B cell (primary cell): Measurements from ENCODE around the gene MPDZ. TPM values are rescaled to one million over a fixed set of nuclear protein-coding genes. Genes with fewer than 3 reads are reported as not detected.

Experiments used
- ATAC-seq: fragments of 200-7000 bp; cut with Tn5 transposase; one replicate; pipeline ENCODE4 v1.10.0; 2021; ENCODE audit warnings: low read depth, mild to moderate bottlenecking, moderate number of reproducible peaks, moderate library complexity
- CTCF ChIA-PET: fragments of 350-600 bp; sonication (Branson Sonifier 250); formaldehyde crosslinking; loops from one replicate; lab custom pipeline; 2021; ENCODE audit warnings: antibody characterized with exemption, inconsistent platforms; lab: Charles Lee
- POLR2A ChIA-PET: fragments of 350-600 bp; sonication (Branson Sonifier 250); formaldehyde crosslinking; loops from one replicate; lab custom pipeline; 2021; ENCODE audit warnings: antibody characterized with exemption; lab: Charles Lee
- DNase-seq: peaks from one replicate; pipeline ENCODE4 v3.0.0; 2013
- H2AFZ ChIP-seq: 2 replicates; pipeline ENCODE4 v1.6.1; 2012; ENCODE audit warnings: mild to moderate bottlenecking, low read depth, low read length; ENCODE audit not compliant: insufficient read depth, poor library complexity, severe bottlenecking
- H3K27ac ChIP-seq, 2 donors: 1 replicate in 1 of 2; 2 replicates in 1 of 2; pipeline ENCODE4 v1.5.1; 2012 to 2013; ENCODE audit warnings: low read length in 2 of 2, mild to moderate bottlenecking in 2 of 2, moderate library complexity in 1 of 2
- H3K27me3 ChIP-seq, 4 experiments: fragments of 200-600 bp in 1 of 4; sonication (generic) in 1 of 4; replicated peaks in 1 of 4; 1 replicate in 2 of 4; 2 replicates in 2 of 4; pipeline versions ENCODE4 v1.6.1 to v1.7.0; 2013 to 2016; ENCODE audit warnings: low read length in 3 of 4, mild to moderate bottlenecking in 2 of 4, mixed read lengths in 1 of 4, moderate library complexity in 1 of 4; ENCODE audit not compliant: insufficient read depth in 4 of 4, control insufficient read depth in 3 of 4; ENCODE audit errors: control extremely low read depth in 1 of 4
- H3K36me3 ChIP-seq, 2 experiments: replicated peaks in 1 of 2; 1 replicate in 1 of 2; 2 replicates in 1 of 2; pipeline versions ENCODE4 v1.6.1 to v1.7.1; 2013; ENCODE audit warnings: low read length in 1 of 2; ENCODE audit not compliant: insufficient read depth in 2 of 2, control insufficient read depth in 1 of 2; ENCODE audit errors: control extremely low read depth in 1 of 2, extremely low read depth in 1 of 2
- H3K4me1 ChIP-seq, 2 donors: fragments of 200-600 bp in 1 of 2; sonication (generic) in 1 of 2; 1 replicate in 1 of 2; 2 replicates in 1 of 2; pipeline versions ENCODE4 v1.5.1 to v1.6.1; 2013 to 2017; ENCODE audit warnings: low read length in 2 of 2; ENCODE audit not compliant: control insufficient read depth in 2 of 2, insufficient read depth in 2 of 2
- H3K4me2 ChIP-seq: replicated peaks from 2 replicates; pipeline ENCODE3; 2012; ENCODE audit warnings: mild to moderate bottlenecking, low read depth, low read length; ENCODE audit not compliant: poor library complexity, severe bottlenecking
- H3K4me3 ChIP-seq, 5 experiments: fragments of 200-600 bp in 1 of 5; sonication (generic) in 1 of 5; 1 replicate in 3 of 5; 2 replicates in 2 of 5; pipeline versions ENCODE4 v1.5.1 to v1.7.0; 2011 to 2016; ENCODE audit warnings: low read length in 4 of 5, mild to moderate bottlenecking in 4 of 5, low read depth in 2 of 5, control low read depth in 1 of 5, moderate library complexity in 1 of 5; ENCODE audit not compliant: insufficient read depth in 1 of 5; ENCODE audit errors: control extremely low read depth in 1 of 5, extremely low read depth in 1 of 5
- H3K79me2 ChIP-seq: fragments of 200-600 bp; sonication (generic); one replicate; pipeline ENCODE4 v1.6.0; 2016; ENCODE audit warnings: low read length; ENCODE audit not compliant: control insufficient read depth, insufficient read depth
- H3K9ac ChIP-seq: fragments of 200-600 bp; sonication (generic); 2 replicates; pipeline ENCODE4 v1.6.1; 2017; ENCODE audit warnings: mild to moderate bottlenecking, low read length, moderate library complexity
- H3K9me3 ChIP-seq, 3 donors: one replicate each; pipeline versions ENCODE4 v1.6.1 to v1.7.1; 2013; ENCODE audit warnings: low read length in 2 of 3; ENCODE audit not compliant: control insufficient read depth in 2 of 3, insufficient read depth in 1 of 3; ENCODE audit errors: control extremely low read depth in 1 of 3
- H4K20me1 ChIP-seq: 2 replicates; pipeline ENCODE4 v1.6.0; 2012; ENCODE audit warnings: mild to moderate bottlenecking, low read length; ENCODE audit not compliant: insufficient read depth, control insufficient read depth, poor library complexity, severe bottlenecking
- H3K27ac Mint-ChIP-seq: one replicate; pipeline ENCODE4 v1.8.0; 2021; ENCODE audit warnings: mixed read lengths
- H3K27me3 Mint-ChIP-seq: one replicate; pipeline ENCODE4 v1.8.0; 2021; ENCODE audit warnings: mixed read lengths
- H3K4me1 Mint-ChIP-seq: one replicate; pipeline ENCODE4 v1.8.0; 2021; ENCODE audit warnings: mixed read lengths
- H3K4me3 Mint-ChIP-seq: one replicate; pipeline ENCODE4 v1.8.0; 2021; ENCODE audit warnings: mixed read lengths
- H3K9me3 Mint-ChIP-seq: one replicate; pipeline ENCODE4 v1.8.0; 2022; ENCODE audit warnings: mixed read lengths; ENCODE audit not compliant: insufficient read depth
- EZH2 ChIP-seq: IDR thresholded peaks from 2 replicates; pipeline ENCODE4 v1.6.1; 2012; ENCODE audit warnings: borderline replicate concordance, low read depth, mild to moderate bottlenecking, moderate library complexity, low read length; ENCODE audit not compliant: insufficient read depth, poor library complexity, severe bottlenecking
- WGBS: methylation state at CpG from one replicate; pipeline ENCODE4 v1.1.5; 2013; ENCODE audit warnings: missing lambda C conversion rate; ENCODE audit not compliant: insufficient coverage; 5-methylcytosine and 5-hydroxymethylcytosine counted together
- intact Hi-C: fragments of 100-400 bp; cut with micrococcal nuclease; formaldehyde crosslinking; loops from one replicate; pipeline ENCODE4 v1.10.0; 2022
- polyA plus RNA-seq: library from polyadenylated mRNA; depleted of rRNA; stranded (reverse); fragments of >200 nt; gene quantifications from 2 replicates; pipeline ENCODE4 v1.2.3, GENCODE V29; 2012
- total RNA-seq, 2 donors: library from RNA; stranded (reverse); fragments of 120-200 nt in 1 of 2; gene quantifications; 1 replicate in 1 of 2; 2 replicates in 1 of 2; pipeline versions ENCODE4 v1.2.3 to v1.2.4, GENCODE V29; 2013 to 2022
- TF ChIP-seq, protein P1 (sequence below): fragments of 200-600 bp; IDR thresholded peaks from one replicate; pipeline ENCODE4 v1.8.0; 2022; ENCODE audit warnings: antibody characterized with exemption, mild to moderate bottlenecking

The MPDZ gene
- total and polyA plus RNA-seq, 2 donors (not counting 1 experiment from before 2014, with no cell fraction given): not detected

DNA sequence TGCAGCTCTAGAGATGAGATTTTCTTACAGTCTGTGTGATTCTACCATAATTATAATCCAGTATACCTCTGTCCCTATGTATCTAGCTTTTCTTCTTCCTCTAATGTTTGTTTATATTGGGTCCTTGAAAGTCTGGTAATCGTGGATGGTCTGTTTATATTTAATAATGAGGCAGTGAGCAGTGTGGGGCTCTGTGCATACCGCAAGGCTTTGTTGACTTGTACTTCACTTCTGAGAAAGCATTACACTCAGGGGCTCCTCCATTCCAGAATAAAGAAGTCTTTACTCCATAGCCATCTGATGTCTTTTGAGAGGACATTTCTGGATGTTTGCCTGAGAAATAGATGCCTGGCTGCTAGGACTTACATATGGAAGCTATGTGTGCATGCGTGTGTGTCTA lies 4.5 kb upstream of the MPDZ start:
- Histone ChIP-seq H3K36me3 (no peaks in the 10 kb centered on the region), H3K9me3 (no peaks in the 10 kb centered on the region), H3K4me1 (no peaks in the 10 kb centered on the region), H2AFZ (no peak overlapping the region), H3K4me2 (no peak overlapping the region), H3K9ac (no peak overlapping the region), H3K27ac (no peak overlapping the region), H3K4me3 (no peak overlapping the region), H3K27me3 (peaks cover 0 to 4% (median 0%) of the 10 kb centered on the region in 4 experiments), H4K20me1 (no peaks in the 10 kb centered on the region), H3K79me2 (no peaks in the 10 kb centered on the region)
- no peak overlapping the region for H3K4me3 Mint-ChIP-seq
- CTCF ChIA-PET: no interaction called here
- 100% methylated on average over 1 of the region's 3 CpGs for WGBS
- no peaks in the 10 kb centered on the region for H3K9me3 Mint-ChIP-seq
- H3K27me3 Mint-ChIP-seq: peaks cover 12% of the 10 kb centered on the region
- POLR2A ChIA-PET: no interaction called here
- no peak overlapping the region for H3K27ac Mint-ChIP-seq
- no peaks in the 10 kb centered on the region for H3K4me1 Mint-ChIP-seq
- DNase-seq (no peak), ATAC-seq (no peak)
- intact Hi-C loops: no loop called here
- TF ChIP-seq EZH2: no peak
- TF ChIP-seq, protein P1, sequence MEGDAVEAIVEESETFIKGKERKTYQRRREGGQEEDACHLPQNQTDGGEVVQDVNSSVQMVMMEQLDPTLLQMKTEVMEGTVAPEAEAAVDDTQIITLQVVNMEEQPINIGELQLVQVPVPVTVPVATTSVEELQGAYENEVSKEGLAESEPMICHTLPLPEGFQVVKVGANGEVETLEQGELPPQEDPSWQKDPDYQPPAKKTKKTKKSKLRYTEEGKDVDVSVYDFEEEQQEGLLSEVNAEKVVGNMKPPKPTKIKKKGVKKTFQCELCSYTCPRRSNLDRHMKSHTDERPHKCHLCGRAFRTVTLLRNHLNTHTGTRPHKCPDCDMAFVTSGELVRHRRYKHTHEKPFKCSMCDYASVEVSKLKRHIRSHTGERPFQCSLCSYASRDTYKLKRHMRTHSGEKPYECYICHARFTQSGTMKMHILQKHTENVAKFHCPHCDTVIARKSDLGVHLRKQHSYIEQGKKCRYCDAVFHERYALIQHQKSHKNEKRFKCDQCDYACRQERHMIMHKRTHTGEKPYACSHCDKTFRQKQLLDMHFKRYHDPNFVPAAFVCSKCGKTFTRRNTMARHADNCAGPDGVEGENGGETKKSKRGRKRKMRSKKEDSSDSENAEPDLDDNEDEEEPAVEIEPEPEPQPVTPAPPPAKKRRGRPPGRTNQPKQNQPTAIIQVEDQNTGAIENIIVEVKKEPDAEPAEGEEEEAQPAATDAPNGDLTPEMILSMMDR: no peak

DNA sequence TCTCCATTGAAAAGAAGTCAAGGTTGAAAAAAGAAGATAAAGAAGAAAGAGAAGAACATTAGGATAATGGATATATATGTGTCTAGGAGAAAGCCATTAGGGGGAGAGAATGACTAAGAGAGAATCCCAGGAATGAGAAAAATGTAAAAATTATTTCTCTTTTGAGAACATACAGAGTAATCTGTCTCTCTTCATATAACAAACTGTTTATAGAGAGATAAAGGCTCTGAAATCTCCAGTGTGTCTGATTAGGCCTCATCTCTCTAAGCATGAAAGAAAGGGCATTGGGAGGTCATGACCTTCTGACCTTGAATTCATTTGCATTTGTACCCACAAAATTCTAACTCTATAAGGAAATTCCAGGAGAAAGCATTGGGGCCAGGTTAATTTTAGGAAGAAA lies 3.5 kb upstream of the MPDZ start:
- TF ChIP-seq, protein P1: no peak
- no peak for TF ChIP-seq EZH2
- Mint-ChIP-seq H3K9me3 (no peaks in the 10 kb centered on the region), H3K4me3 (no peak overlapping the region), H3K4me1 (no peaks in the 10 kb centered on the region), H3K27ac (no peak overlapping the region), H3K27me3 (peaks cover 16% of the 10 kb centered on the region)
- ChIA-PET POLR2A (no interaction called here), CTCF (no interaction called here)
- Histone ChIP-seq H3K27me3 (peaks cover 0 to 7% (median 2%) of the 10 kb centered on the region in 4 experiments), H3K36me3 (no peaks in the 10 kb centered on the region), H3K9me3 (peaks cover 0 to 7% (median 0%) of the 10 kb centered on the region in 3 donors), H3K27ac (no peak overlapping the region), H3K4me1 (no peaks in the 10 kb centered on the region), H3K4me2 (no peak overlapping the region), H3K9ac (no peak overlapping the region), H3K4me3 (no peak overlapping the region), H2AFZ (no peak overlapping the region), H4K20me1 (no peaks in the 10 kb centered on the region), H3K79me2 (no peaks in the 10 kb centered on the region)
- no peak for ATAC-seq
- no peak for DNase-seq
- intact Hi-C loops: no loop called here
